ENCODE measurements around the gene SLC35B1.

DNA sequence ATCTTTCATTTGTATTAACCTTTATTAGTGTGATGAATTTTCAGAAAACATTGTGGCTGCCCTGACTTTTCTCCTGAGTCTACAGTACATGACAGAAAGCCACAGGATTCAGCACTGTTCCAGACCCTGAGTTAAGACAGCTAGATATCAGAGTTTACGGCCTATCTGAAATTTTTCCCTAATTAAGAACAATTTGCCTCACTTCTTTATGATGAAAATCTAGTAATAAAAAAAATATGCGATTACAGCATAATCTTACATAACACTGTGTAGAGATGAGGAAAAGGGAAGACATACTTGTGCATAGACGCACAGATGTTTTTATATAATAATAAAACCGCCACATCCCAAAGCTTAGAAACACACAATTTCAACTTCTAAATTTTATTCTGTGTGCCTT, 37.1 kb downstream of the SLC35B1 start:
- TF ChIP-seq, protein P1, sequence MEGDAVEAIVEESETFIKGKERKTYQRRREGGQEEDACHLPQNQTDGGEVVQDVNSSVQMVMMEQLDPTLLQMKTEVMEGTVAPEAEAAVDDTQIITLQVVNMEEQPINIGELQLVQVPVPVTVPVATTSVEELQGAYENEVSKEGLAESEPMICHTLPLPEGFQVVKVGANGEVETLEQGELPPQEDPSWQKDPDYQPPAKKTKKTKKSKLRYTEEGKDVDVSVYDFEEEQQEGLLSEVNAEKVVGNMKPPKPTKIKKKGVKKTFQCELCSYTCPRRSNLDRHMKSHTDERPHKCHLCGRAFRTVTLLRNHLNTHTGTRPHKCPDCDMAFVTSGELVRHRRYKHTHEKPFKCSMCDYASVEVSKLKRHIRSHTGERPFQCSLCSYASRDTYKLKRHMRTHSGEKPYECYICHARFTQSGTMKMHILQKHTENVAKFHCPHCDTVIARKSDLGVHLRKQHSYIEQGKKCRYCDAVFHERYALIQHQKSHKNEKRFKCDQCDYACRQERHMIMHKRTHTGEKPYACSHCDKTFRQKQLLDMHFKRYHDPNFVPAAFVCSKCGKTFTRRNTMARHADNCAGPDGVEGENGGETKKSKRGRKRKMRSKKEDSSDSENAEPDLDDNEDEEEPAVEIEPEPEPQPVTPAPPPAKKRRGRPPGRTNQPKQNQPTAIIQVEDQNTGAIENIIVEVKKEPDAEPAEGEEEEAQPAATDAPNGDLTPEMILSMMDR (IDR thresholded peaks at IDR 0.05; ENCODE audit: low read length): no peak
- TF ChIP-seq EZH2 (IDR thresholded peaks at IDR 0.05; ENCODE audit: borderline replicate concordance, low read length): no peak
